ENCODE measurements around the gene TRPC6. TPM values are rescaled to one million over a fixed set of nuclear protein-coding genes. Genes with fewer than 3 reads are reported as not detected.

TRPC6 gene
- total RNA-seq, 4 donors from 2014 or later, result 2.0 to 28.3 (median 6.4) TPM

GRCh38 chr11:101510591-101510990 is 73.2 kb downstream of the TRPC6 start:
- DNase-seq (ENCODE audit: low spot score in 2 of 2), result no peak
- no peak overlapping the region for H3K27ac ChIP-seq
- no peaks in the 10 kb centered on the region for H3K4me1 ChIP-seq
- no peak for TF ChIP-seq POLR2AphosphoS5 (IDR thresholded peaks at IDR 0.05)
- TF ChIP-seq POLR2A (IDR thresholded peaks at IDR 0.05), result no peak
- TF ChIP-seq EP300 (IDR thresholded peaks at IDR 0.05), result no peak
- TF ChIP-seq, protein P1, sequence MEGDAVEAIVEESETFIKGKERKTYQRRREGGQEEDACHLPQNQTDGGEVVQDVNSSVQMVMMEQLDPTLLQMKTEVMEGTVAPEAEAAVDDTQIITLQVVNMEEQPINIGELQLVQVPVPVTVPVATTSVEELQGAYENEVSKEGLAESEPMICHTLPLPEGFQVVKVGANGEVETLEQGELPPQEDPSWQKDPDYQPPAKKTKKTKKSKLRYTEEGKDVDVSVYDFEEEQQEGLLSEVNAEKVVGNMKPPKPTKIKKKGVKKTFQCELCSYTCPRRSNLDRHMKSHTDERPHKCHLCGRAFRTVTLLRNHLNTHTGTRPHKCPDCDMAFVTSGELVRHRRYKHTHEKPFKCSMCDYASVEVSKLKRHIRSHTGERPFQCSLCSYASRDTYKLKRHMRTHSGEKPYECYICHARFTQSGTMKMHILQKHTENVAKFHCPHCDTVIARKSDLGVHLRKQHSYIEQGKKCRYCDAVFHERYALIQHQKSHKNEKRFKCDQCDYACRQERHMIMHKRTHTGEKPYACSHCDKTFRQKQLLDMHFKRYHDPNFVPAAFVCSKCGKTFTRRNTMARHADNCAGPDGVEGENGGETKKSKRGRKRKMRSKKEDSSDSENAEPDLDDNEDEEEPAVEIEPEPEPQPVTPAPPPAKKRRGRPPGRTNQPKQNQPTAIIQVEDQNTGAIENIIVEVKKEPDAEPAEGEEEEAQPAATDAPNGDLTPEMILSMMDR (IDR thresholded peaks at IDR 0.05), result no peak
- H3K4me3 ChIP-seq, result no peak overlapping the region
- H3K27me3 ChIP-seq, result no peaks in the 10 kb centered on the region
- no peaks in the 10 kb centered on the region for H3K36me3 ChIP-seq
- WGBS, result 91% methylated on average over 1 of the region's 1 CpG
- H3K9me3 ChIP-seq, result no peaks in the 10 kb centered on the region

DNA sequence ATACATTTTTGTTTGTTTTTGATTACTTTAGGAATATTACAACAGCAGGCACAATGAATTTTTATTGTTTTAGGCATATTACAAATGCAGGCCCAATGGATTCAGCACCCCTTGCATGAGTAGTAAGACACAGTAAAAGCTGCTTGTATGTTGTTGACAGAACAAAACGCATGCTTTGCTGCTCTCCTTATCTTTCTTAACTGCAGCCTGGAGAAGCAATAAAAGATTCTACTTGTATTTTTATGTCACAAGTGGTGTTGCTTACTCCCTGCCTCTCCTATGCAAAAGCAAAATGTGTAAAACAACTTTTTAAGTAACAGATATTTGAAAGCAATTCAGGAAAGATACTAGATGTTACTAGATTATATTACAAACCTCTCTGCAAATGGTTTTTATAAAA is 73.9 kb downstream of the TRPC6 start:
- no peaks in the 10 kb centered on the region for H3K36me3 ChIP-seq

GRCh38 chr11:101508370-101508769 is 75.4 kb downstream of the TRPC6 start:
- 80% methylated on average over 2 of the region's 2 CpGs for WGBS
- no peak for DNase-seq (ENCODE audit: low spot score in 2 of 2)
- H3K27me3 ChIP-seq, result no peaks in the 10 kb centered on the region
- no peaks in the 10 kb centered on the region for H3K4me1 ChIP-seq
- H3K27ac ChIP-seq, result no peak overlapping the region
- no peaks in the 10 kb centered on the region for H3K9me3 ChIP-seq
- TF ChIP-seq POLR2AphosphoS5 (IDR thresholded peaks at IDR 0.05) (no peak), POLR2A (IDR thresholded peaks at IDR 0.05) (no peak)
- H3K4me3 ChIP-seq, result no peak overlapping the region
- no peaks in the 10 kb centered on the region for H3K36me3 ChIP-seq

More for the DNA sequence above, 73.9 kb downstream of the TRPC6 start:
- TF ChIP-seq EP300 (IDR thresholded peaks at IDR 0.05), result no peak
- no peak overlapping the region for H3K4me3 ChIP-seq
- H3K9me3 ChIP-seq, result no peaks in the 10 kb centered on the region
- WGBS, result 0% methylated on average over 1 of the region's 1 CpG
- no peak overlapping the region for H3K27ac ChIP-seq
- no peak for DNase-seq (ENCODE audit: low spot score in 2 of 2)
- no peaks in the 10 kb centered on the region for H3K27me3 ChIP-seq
- H3K4me1 ChIP-seq, result no peaks in the 10 kb centered on the region

DNA sequence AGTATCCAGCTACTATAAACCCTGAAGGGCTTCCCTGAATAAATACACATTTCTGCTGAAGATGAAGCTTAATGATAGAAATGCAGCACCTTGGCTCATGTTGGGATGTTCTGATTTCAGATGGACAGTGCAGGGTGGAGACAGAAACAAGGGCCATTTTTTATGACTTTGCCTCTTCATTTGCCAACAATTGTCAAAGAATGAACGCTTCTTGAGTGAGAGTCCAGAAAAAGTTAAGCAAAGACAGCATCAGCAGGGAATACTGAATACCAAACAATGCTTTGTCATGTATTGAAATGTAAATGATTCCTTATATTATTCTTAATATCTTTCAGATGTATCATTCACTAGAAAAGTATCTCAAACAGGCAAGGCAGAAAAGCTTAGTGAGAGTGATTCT is 84.9 kb downstream of the TRPC6 start:
- H3K27ac ChIP-seq, result no peak overlapping the region
- H3K4me1 ChIP-seq, result peaks cover 8% of the 10 kb centered on the region
- no peak for DNase-seq (ENCODE audit: low spot score in 2 of 2)
- 67% methylated on average over 1 of the region's 1 CpG for WGBS
- no peak overlapping the region for H3K4me3 ChIP-seq
- H3K9me3 ChIP-seq, result no peaks in the 10 kb centered on the region
- H3K36me3 ChIP-seq, result no peaks in the 10 kb centered on the region
- H3K27me3 ChIP-seq, result no peaks in the 10 kb centered on the region
- TF ChIP-seq POLR2A (IDR thresholded peaks at IDR 0.05) (no peak), EP300 (IDR thresholded peaks at IDR 0.05) (no peak), POLR2AphosphoS5 (IDR thresholded peaks at IDR 0.05) (no peak)
- TF ChIP-seq, protein P1 (IDR thresholded peaks at IDR 0.05), result no peak

GRCh38 chr11:101497291-101497690 is 86.5 kb downstream of the TRPC6 start:
- DNase-seq (ENCODE audit: low spot score in 2 of 2), result no peak
- no peaks in the 10 kb centered on the region for H3K9me3 ChIP-seq
- no peak overlapping the region for H3K27ac ChIP-seq
- H3K27me3 ChIP-seq, result no peaks in the 10 kb centered on the region
- peaks cover 8% of the 10 kb centered on the region for H3K4me1 ChIP-seq
- TF ChIP-seq POLR2AphosphoS5 (IDR thresholded peaks at IDR 0.05) (no peak), POLR2A (IDR thresholded peaks at IDR 0.05) (no peak), EP300 (IDR thresholded peaks at IDR 0.05) (no peak)
- TF ChIP-seq, protein P1 (IDR thresholded peaks at IDR 0.05), result no peak
- no peaks in the 10 kb centered on the region for H3K36me3 ChIP-seq
- H3K4me3 ChIP-seq, result no peak overlapping the region
- 48% methylated on average over 5 of the region's 5 CpGs for WGBS

- H3K4me3 ChIP-seq, result no peak overlapping the region
- no peak overlapping the region for H3K27ac ChIP-seq
- H3K36me3 ChIP-seq, result no peaks in the 10 kb centered on the region
- H3K9me3 ChIP-seq, result no peaks in the 10 kb centered on the region
- no peaks in the 10 kb centered on the region for H3K4me1 ChIP-seq
- 48% methylated on average over 2 of the region's 2 CpGs for WGBS
- no peaks in the 10 kb centered on the region for H3K27me3 ChIP-seq
- TF ChIP-seq POLR2A (IDR thresholded peaks at IDR 0.05), result no peak
- no peak for DNase-seq (ENCODE audit: low spot score in 2 of 2)
Measured at GRCh38 chr11:101487775-101488174, 96.0 kb downstream of the TRPC6 start.

GRCh38 chr11:101482556-101483124 is 101.2 kb downstream of the TRPC6 start:
- WGBS, result 64% methylated on average over 4 of the region's 4 CpGs
- DNase-seq (ENCODE audit: low spot score in 2 of 2), result no peak
- no peak for TF ChIP-seq EP300 (IDR thresholded peaks at IDR 0.05)
- no peak for TF ChIP-seq POLR2A (IDR thresholded peaks at IDR 0.05)
- TF ChIP-seq POLR2AphosphoS5 (IDR thresholded peaks at IDR 0.05), result no peak
- TF ChIP-seq, protein P1 (IDR thresholded peaks at IDR 0.05), result no peak

More at GRCh38 chr11:101482556-101483124, 101.2 kb downstream of the TRPC6 start:
- no peaks in the 10 kb centered on the region for H3K36me3 ChIP-seq
- H3K4me3 ChIP-seq, result no peak overlapping the region
- no peaks in the 10 kb centered on the region for H3K27me3 ChIP-seq
- H3K27ac ChIP-seq, result no peak overlapping the region
- peaks cover 13% of the 10 kb centered on the region for H3K4me1 ChIP-seq
- no peaks in the 10 kb centered on the region for H3K9me3 ChIP-seq

Measured in suprapubic skin (tissue), 4 donors.